K562 (cell line): Measurements from ENCODE around the gene GATAD2B. TPM values are rescaled to one million over a fixed set of nuclear protein-coding genes. Genes with fewer than 3 reads are reported as not detected.

Source experiments
- ATAC-seq: fragments of 200-7000 bp; cut with Tn5 transposase; 3 replicates; pipeline ENCODE4 v1.9.1; 2020; ENCODE audit warnings: moderate library complexity
- BruUV-seq: library from RNA; stranded (reverse); fragments of 400-500 nt; replicated peaks from 2 replicates; lab custom pipeline; 2021; lab: Mats Ljungman, UMichigan
- CTCF ChIA-PET: fragments of 300-600 bp; formaldehyde crosslinking; extraction: SDS; loops from one replicate; lab custom pipeline; 2021; ENCODE audit warnings: low intra/inter-chr PET ratio; lab: Yijun Ruan, JAX
- POLR2A ChIA-PET: fragments of 300-600, 350-650 bp; sonication (Branson Sonifier 250); formaldehyde crosslinking; extraction: SDS; loops from one replicate; lab custom pipeline; 2021; ENCODE audit warnings: antibody characterized with exemption, inconsistent platforms; lab: Yijun Ruan, JAX
- DNase-seq, 4 experiments: peaks; one replicate each; pipeline versions ENCODE4 v3.0.0 to v3.0.0-alpha.2; 2011 to 2018; ENCODE audit warnings: low spot score in 3 of 4, mixed read lengths in 3 of 4; ENCODE audit errors: extremely low read depth in 1 of 4
- FAIRE-seq: peaks from 2 replicates; lab custom pipeline; 2011; peaks lifted over from hg19 to GRCh38; lab: Jason Lieb, UNC
- H2AFZ ChIP-seq: 2 replicates; pipeline ENCODE4 v1.6.0; 2011; ENCODE audit warnings: low read depth, low read length, control low read depth, inconsistent platforms
- H3K27ac ChIP-seq: fragments of 200-600 bp; 3 replicates; pipeline ENCODE4 v1.8.0; 2011; ENCODE audit warnings: low read depth, mild to moderate bottlenecking, control low read depth, inconsistent platforms, low read length, moderate library complexity, mixed read lengths; ENCODE audit errors: extremely low read depth
- H3K27me3 ChIP-seq, 2 experiments: fragments of 300-600 bp in 1 of 2; 2 replicates in 1 of 2; 3 replicates in 1 of 2; pipeline versions ENCODE4 v1.6.0 to v1.8.0; 2011; ENCODE audit warnings: inconsistent platforms in 2 of 2, low read length in 2 of 2, mild to moderate bottlenecking in 1 of 2, mixed read lengths in 1 of 2, moderate library complexity in 1 of 2; ENCODE audit not compliant: control insufficient read depth in 2 of 2, insufficient read depth in 2 of 2
- H3K36me3 ChIP-seq: fragments of 300-600 bp; 3 replicates; pipeline ENCODE4 v1.8.0; 2011; ENCODE audit warnings: mild to moderate bottlenecking, low read length, inconsistent platforms; ENCODE audit not compliant: control insufficient read depth, insufficient read depth
- H3K4me1 ChIP-seq, 2 experiments: fragments of 200-600 bp in 1 of 2; replicated peaks in 1 of 2; 2 replicates in 1 of 2; 3 replicates in 1 of 2; pipeline versions ENCODE4 v1.5.1 to v1.8.0; 2011; ENCODE audit warnings: inconsistent platforms in 2 of 2, low read length in 2 of 2, mild to moderate bottlenecking in 1 of 2, mixed read lengths in 1 of 2, moderate library complexity in 1 of 2; ENCODE audit not compliant: control insufficient read depth in 2 of 2, insufficient read depth in 2 of 2
- H3K4me2 ChIP-seq: 2 replicates; pipeline ENCODE4 v1.6.1; 2011; ENCODE audit warnings: low read length, control low read depth, inconsistent platforms, mixed read lengths; ENCODE audit not compliant: insufficient read depth
- H3K4me3 ChIP-seq: fragments of 200-600 bp; sonication (generic), shearing (Covaris generic); 2 replicates; pipeline ENCODE4 v1.5.1; 2016; ENCODE audit warnings: control low read depth, inconsistent platforms
- H3K79me2 ChIP-seq: fragments of 200-600 bp; 3 replicates; pipeline ENCODE4 v1.8.0; 2011; ENCODE audit warnings: low read length, inconsistent platforms; ENCODE audit not compliant: control insufficient read depth, insufficient read depth
- H3K9ac ChIP-seq, 2 experiments: 2 replicates each; pipeline versions ENCODE4 v1.6.0 to v1.6.1; 2011; ENCODE audit warnings: low read depth in 2 of 2, low read length in 2 of 2, control low read depth in 1 of 2, inconsistent platforms in 1 of 2, mild to moderate bottlenecking in 1 of 2, mixed read lengths in 1 of 2; ENCODE audit not compliant: insufficient read depth in 1 of 2
- H3K9me1 ChIP-seq: one replicate; pipeline ENCODE4 v1.6.0; 2011; ENCODE audit warnings: inconsistent platforms, mild to moderate bottlenecking, low read length, moderate library complexity; ENCODE audit not compliant: control insufficient read depth, insufficient read depth
- H3K9me3 ChIP-seq: replicated peaks from 2 replicates; pipeline ENCODE4 v1.5.1; 2011; ENCODE audit warnings: low read depth, low read length, inconsistent platforms; ENCODE audit not compliant: control insufficient read depth, insufficient read depth
- H4K20me1 ChIP-seq: replicated peaks from 2 replicates; pipeline ENCODE4 v1.6.1; 2011; ENCODE audit warnings: low read length, inconsistent platforms, mixed read lengths; ENCODE audit not compliant: control insufficient read depth, insufficient read depth
- ELF2 ChIP-seq: fragments of 250-450 bp; sonication (Bioruptor Pico); IDR thresholded peaks from 2 replicates; pipeline ENCODE4 v1.5.0; 2021; ENCODE audit warnings: mild to moderate bottlenecking
- ETS2 ChIP-seq: IDR thresholded peaks from 2 replicates; pipeline ENCODE4 v1.6.1; 2016; ENCODE audit warnings: borderline replicate concordance, missing genetic modification characterization, mild to moderate bottlenecking, moderate library complexity, missing compliant biosample characterization; ENCODE audit not compliant: poor library complexity, severe bottlenecking
- GABPB1 ChIP-seq: sonication (generic); formaldehyde crosslinking; IDR thresholded peaks from 2 replicates; pipeline ENCODE4 v1.8.0; 2022; ENCODE audit warnings: mild to moderate bottlenecking, missing genetic modification reagents
- HSF4 ChIP-seq: fragments of 250-450 bp; sonication (Bioruptor Pico); IDR thresholded peaks from 2 replicates; pipeline ENCODE4 v2.1.2; 2022; ENCODE audit warnings: mild to moderate bottlenecking, moderate library complexity, borderline replicate concordance
- MYNN ChIP-seq, 2 experiments: sonication (generic); formaldehyde crosslinking in 1 of 2; IDR thresholded peaks; 2 replicates each; pipeline versions ENCODE4 v1.5.0 to v1.6.1; 2016 to 2020; ENCODE audit warnings: antibody characterized with exemption in 1 of 2, missing genetic modification reagents in 1 of 2
- RFX1 ChIP-seq: fragments of 450-650 bp; IDR thresholded peaks from 2 replicates; pipeline ENCODE4 v1.6.1; 2016; ENCODE audit warnings: mild to moderate bottlenecking, moderate library complexity
- SUPT5H ChIP-seq: fragments of 450-650 bp; IDR thresholded peaks from 2 replicates; pipeline ENCODE4 v1.6.1; 2016
- XRCC3 ChIP-seq: fragments of 450-650 bp; IDR thresholded peaks from 2 replicates; pipeline ENCODE4 v1.6.1; 2017; ENCODE audit warnings: mild to moderate bottlenecking, moderate library complexity
- ZNF699 ChIP-seq: fragments of 250-450 bp; sonication (Bioruptor Pico); IDR thresholded peaks from 2 replicates; pipeline ENCODE4 v1.8.0; 2021; ENCODE audit warnings: mild to moderate bottlenecking, moderate library complexity; ENCODE audit not compliant: insufficient replicate concordance
- WGBS: fragments of 100-300 bp; shearing (Covaris generic); methylation state at CpG from one replicate; pipeline ENCODE4 v1.1.6; 2016; ENCODE audit warnings: low coverage, mixed read lengths; ENCODE audit not compliant: insufficient coverage; ENCODE audit errors: missing lambda C conversion rate; 5-methylcytosine and 5-hydroxymethylcytosine counted together
- in situ Hi-C: fragments of 300-500 bp; cut with MboI; formaldehyde crosslinking; loops from 4 replicates; pipeline ENCODE4 v1.15.0; 2018; ENCODE audit warnings: inconsistent platforms, mixed read lengths
- intact Hi-C: fragments of 100-400 bp; cut with micrococcal nuclease; formaldehyde crosslinking; loops from 2 replicates; pipeline ENCODE4 v1.14.2; 2022
- polyA plus RNA-seq, 8 experiments: library from polyadenylated mRNA; depleted of rRNA in 4 of 8; stranded (reverse) in 5 of 8; unstranded in 3 of 8; fragments of >200 nt; fragmentation: Nextera tagmentation in 2 of 8; fragmentation: Illumina TruSeq in 1 of 8; extraction: Ambion mirVana in 2 of 8; extraction: Trizol in 1 of 8; gene quantifications; 2 replicates each; pipeline versions ENCODE4 v1.2.1 to v1.2.3, GENCODE V29; 2011 to 2014; ENCODE audit warnings: inconsistent platforms in 1 of 8, missing spikeins in 1 of 8
- total RNA-seq, 7 experiments: library from RNA; depleted of rRNA in 6 of 7; stranded (reverse); fragments of >200 nt in 6 of 7; fragmentation: Illumina TruSeq in 2 of 7; extraction: Trizol in 2 of 7; gene quantifications; 2 replicates each; pipeline versions ENCODE4 v1.2.1 to v1.2.3, GENCODE V29; 2011 to 2021; ENCODE audit warnings: low replicate concordance in 1 of 7
- TF ChIP-seq, protein P1 (sequence below): fragments of 250-450 bp; sonication (Bioruptor Pico); IDR thresholded peaks from 2 replicates; pipeline ENCODE4 v1.6.1; 2021; ENCODE audit warnings: mild to moderate bottlenecking
- TF ChIP-seq, protein P2 (sequence below): fragments of 250-450 bp; sonication (Bioruptor Pico); IDR thresholded peaks from 2 replicates; pipeline ENCODE4 v1.8.0; 2022; ENCODE audit warnings: inconsistent platforms
- TF ChIP-seq, protein P3 (sequence below), 2 experiments: fragments of 450-650 bp in 1 of 2; sonication (generic) in 1 of 2; formaldehyde crosslinking in 1 of 2; IDR thresholded peaks; 2 replicates each; pipeline versions ENCODE4 v1.7.1 to v1.9.0; 2016 to 2022; ENCODE audit warnings: inconsistent platforms in 1 of 2, mild to moderate bottlenecking in 1 of 2, missing genetic modification reagents in 1 of 2

GATAD2B gene
- total and polyA plus RNA-seq, 9 of the 15 experiments (the other 6 are each of a cell fraction or from before 2014, with no cell fraction given): 1.5 to 40.2 (median 4.9) TPM

DNA sequence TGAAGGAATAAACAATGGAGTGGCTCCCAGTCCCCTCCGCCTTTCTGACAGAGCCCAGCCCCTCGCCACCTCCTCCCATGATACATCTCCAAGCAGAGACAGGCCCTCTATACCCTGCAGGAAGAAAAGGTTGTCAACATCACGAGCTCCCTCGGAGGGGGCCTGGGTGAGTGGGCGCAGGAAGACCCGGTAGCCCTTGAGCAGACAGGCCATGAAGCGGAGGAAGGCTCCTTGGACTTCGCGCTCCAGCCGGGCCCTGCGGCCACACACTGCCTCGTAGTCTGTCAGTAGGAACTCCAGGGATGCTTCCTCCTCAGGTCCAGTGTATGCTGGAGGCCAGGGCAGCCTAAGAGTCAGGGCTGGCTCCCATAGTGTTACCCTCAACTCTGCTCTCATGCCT lies 16.7 kb upstream of the GATAD2B start:
- POLR2A ChIA-PET: interaction anchor here (0.7 to 3.0 kb wide), 4 partner anchors 10 to 51 kb away, joined by 4 to 10 read pairs (median 8); partner anchors contain the start of genes CRTC2, GATAD2B and RPS27
- DNase-seq: no peak
- CTCF ChIA-PET: no interaction called here
- H4K20me1 ChIP-seq: no peaks in the 10 kb centered on the region
- no peak for ATAC-seq
- no peaks in the 10 kb centered on the region for H3K9me3 ChIP-seq
- no peak overlapping the region for H3K9ac ChIP-seq
- intact Hi-C loops (no loop called here), in situ Hi-C loops (no loop called here)
- 89% methylated on average over 6 of the region's 12 CpGs for WGBS
- H3K27me3 ChIP-seq: no peaks in the 10 kb centered on the region
- FAIRE-seq: no peak
- H3K79me2 ChIP-seq: peaks cover 9% of the 10 kb centered on the region
- no peak overlapping the region for H3K4me3 ChIP-seq
- H3K27ac ChIP-seq: no peak overlapping the region
- H3K4me2 ChIP-seq: no peak overlapping the region
- H3K9me1 ChIP-seq: no peaks in the 10 kb centered on the region
- peaks cover 90% of the 10 kb centered on the region for H3K36me3 ChIP-seq
- peaks cover 3 to 8% of the 10 kb centered on the region in 2 experiments; a peak in 3 of 5 replicates for H3K4me1 ChIP-seq
- no TSS peak for BruUV-seq
- H2AFZ ChIP-seq: no peak overlapping the region
- TF ChIP-seq GABPB1 (CRISPR knock-in tag): no peak
- TF ChIP-seq ELF2 (CRISPR knock-in tag): no peak
- TF ChIP-seq SUPT5H: no peak
- TF ChIP-seq XRCC3: no peak
- TF ChIP-seq, protein P1, sequence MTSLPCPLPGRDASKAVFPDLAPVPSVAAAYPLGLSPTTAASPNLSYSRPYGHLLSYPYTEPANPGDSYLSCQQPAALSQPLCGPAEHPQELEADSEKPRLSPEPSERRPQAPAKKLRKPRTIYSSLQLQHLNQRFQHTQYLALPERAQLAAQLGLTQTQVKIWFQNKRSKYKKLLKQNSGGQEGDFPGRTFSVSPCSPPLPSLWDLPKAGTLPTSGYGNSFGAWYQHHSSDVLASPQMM (CRISPR knock-in tag): no peak
- no peak for TF ChIP-seq ETS2 (tag)
- no peak for TF ChIP-seq MYNN (IDR thresholded peaks at IDR 0.05)
- TF ChIP-seq MYNN (CRISPR knock-in tag; IDR thresholded peaks at IDR 0.05): no peak
- no peak for TF ChIP-seq ZNF699 (CRISPR knock-in tag)
- TF ChIP-seq RFX1: no peak
- TF ChIP-seq, protein P2, sequence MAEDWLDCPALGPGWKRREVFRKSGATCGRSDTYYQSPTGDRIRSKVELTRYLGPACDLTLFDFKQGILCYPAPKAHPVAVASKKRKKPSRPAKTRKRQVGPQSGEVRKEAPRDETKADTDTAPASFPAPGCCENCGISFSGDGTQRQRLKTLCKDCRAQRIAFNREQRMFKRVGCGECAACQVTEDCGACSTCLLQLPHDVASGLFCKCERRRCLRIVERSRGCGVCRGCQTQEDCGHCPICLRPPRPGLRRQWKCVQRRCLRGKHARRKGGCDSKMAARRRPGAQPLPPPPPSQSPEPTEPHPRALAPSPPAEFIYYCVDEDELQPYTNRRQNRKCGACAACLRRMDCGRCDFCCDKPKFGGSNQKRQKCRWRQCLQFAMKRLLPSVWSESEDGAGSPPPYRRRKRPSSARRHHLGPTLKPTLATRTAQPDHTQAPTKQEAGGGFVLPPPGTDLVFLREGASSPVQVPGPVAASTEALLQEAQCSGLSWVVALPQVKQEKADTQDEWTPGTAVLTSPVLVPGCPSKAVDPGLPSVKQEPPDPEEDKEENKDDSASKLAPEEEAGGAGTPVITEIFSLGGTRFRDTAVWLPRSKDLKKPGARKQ (CRISPR knock-in tag): no peak
- TF ChIP-seq, protein P3, sequence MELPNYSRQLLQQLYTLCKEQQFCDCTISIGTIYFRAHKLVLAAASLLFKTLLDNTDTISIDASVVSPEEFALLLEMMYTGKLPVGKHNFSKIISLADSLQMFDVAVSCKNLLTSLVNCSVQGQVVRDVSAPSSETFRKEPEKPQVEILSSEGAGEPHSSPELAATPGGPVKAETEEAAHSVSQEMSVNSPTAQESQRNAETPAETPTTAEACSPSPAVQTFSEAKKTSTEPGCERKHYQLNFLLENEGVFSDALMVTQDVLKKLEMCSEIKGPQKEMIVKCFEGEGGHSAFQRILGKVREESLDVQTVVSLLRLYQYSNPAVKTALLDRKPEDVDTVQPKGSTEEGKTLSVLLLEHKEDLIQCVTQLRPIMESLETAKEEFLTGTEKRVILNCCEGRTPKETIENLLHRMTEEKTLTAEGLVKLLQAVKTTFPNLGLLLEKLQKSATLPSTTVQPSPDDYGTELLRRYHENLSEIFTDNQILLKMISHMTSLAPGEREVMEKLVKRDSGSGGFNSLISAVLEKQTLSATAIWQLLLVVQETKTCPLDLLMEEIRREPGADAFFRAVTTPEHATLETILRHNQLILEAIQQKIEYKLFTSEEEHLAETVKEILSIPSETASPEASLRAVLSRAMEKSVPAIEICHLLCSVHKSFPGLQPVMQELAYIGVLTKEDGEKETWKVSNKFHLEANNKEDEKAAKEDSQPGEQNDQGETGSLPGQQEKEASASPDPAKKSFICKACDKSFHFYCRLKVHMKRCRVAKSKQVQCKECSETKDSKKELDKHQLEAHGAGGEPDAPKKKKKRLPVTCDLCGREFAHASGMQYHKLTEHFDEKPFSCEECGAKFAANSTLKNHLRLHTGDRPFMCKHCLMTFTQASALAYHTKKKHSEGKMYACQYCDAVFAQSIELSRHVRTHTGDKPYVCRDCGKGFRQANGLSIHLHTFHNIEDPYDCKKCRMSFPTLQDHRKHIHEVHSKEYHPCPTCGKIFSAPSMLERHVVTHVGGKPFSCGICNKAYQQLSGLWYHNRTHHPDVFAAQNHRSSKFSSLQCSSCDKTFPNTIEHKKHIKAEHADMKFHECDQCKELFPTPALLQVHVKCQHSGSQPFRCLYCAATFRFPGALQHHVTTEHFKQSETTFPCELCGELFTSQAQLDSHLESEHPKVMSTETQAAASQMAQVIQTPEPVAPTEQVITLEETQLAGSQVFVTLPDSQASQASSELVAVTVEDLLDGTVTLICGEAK (IDR thresholded peaks at IDR 0.05): no peak
- TF ChIP-seq, protein P3 (CRISPR knock-in tag; IDR thresholded peaks at IDR 0.05): no peak
- no peak for TF ChIP-seq HSF4
